ENCODE results near the gene KIAA0825.

KIAA0825 gene

GRCh38 chr5:94313696-94314095 lies 304.7 kb downstream of the KIAA0825 start:
- DNase-seq (ENCODE audit: low read depth in 2 of 3, low spot score in 1 of 3), result no peak

GRCh38 chr5:94313188-94313587 lies 305.2 kb downstream of the KIAA0825 start:
- no peak for DNase-seq (ENCODE audit: low read depth in 2 of 3, low spot score in 1 of 3)

- DNase-seq (ENCODE audit: low read depth in 2 of 3, low spot score in 1 of 3), result no peak
These were observed 306.1 kb downstream of the KIAA0825 start for GRCh38 chr5:94312298-94312697.

GRCh38 chr5:94310833-94311232 lies 307.6 kb downstream of the KIAA0825 start:
- DNase-seq (ENCODE audit: low read depth in 2 of 3, low spot score in 1 of 3), result no peak

- no peak for DNase-seq (ENCODE audit: low read depth in 2 of 3, low spot score in 1 of 3)
These were observed 309.3 kb downstream of the KIAA0825 start for GRCh38 chr5:94309141-94309540.

- no peak for DNase-seq (ENCODE audit: low read depth in 2 of 3, low spot score in 1 of 3)
These were observed 310.0 kb downstream of the KIAA0825 start for GRCh38 chr5:94308442-94308841.

- DNase-seq (ENCODE audit: low read depth in 2 of 3, low spot score in 1 of 3), result no peak
These were observed 314.3 kb downstream of the KIAA0825 start for GRCh38 chr5:94304146-94304545.

GRCh38 chr5:94288937-94289336 lies 329.5 kb downstream of the KIAA0825 start:
- no peak for DNase-seq (ENCODE audit: low read depth in 2 of 3, low spot score in 1 of 3)

- DNase-seq (ENCODE audit: low read depth in 2 of 3, low spot score in 1 of 3), result no peak
These were observed 332.4 kb downstream of the KIAA0825 start for GRCh38 chr5:94285984-94286383.

GRCh38 chr5:94283093-94283492 lies 335.3 kb downstream of the KIAA0825 start:
- no peak for DNase-seq (ENCODE audit: low read depth in 2 of 3, low spot score in 1 of 3)

GRCh38 chr5:94281236-94281801 lies 337.1 kb downstream of the KIAA0825 start:
- no peak for DNase-seq (ENCODE audit: low read depth in 2 of 3, low spot score in 1 of 3)

GRCh38 chr5:94276751-94277150 lies 341.7 kb downstream of the KIAA0825 start:
- DNase-seq (ENCODE audit: low read depth in 2 of 3, low spot score in 1 of 3), result no peak

- no peak for DNase-seq (ENCODE audit: low read depth in 2 of 3, low spot score in 1 of 3)
These were observed 342.4 kb downstream of the KIAA0825 start for GRCh38 chr5:94276048-94276447.

GRCh38 chr5:94274707-94275106 lies 343.7 kb downstream of the KIAA0825 start:
- no peak for DNase-seq (ENCODE audit: low read depth in 2 of 3, low spot score in 1 of 3)

- DNase-seq (ENCODE audit: low read depth in 2 of 3, low spot score in 1 of 3), result no peak
These were observed 350.2 kb downstream of the KIAA0825 start for GRCh38 chr5:94268226-94268625.

- no peak for DNase-seq (ENCODE audit: low read depth in 2 of 3, low spot score in 1 of 3)
These were observed 351.0 kb downstream of the KIAA0825 start for GRCh38 chr5:94267350-94267899.

- DNase-seq (ENCODE audit: low read depth in 2 of 3, low spot score in 1 of 3), result no peak
These were observed 352.2 kb downstream of the KIAA0825 start for GRCh38 chr5:94266170-94266569.

GRCh38 chr5:94263068-94263467 lies 355.3 kb downstream of the KIAA0825 start:
- no peak for DNase-seq (ENCODE audit: low read depth in 2 of 3, low spot score in 1 of 3)

- DNase-seq (ENCODE audit: low read depth in 2 of 3, low spot score in 1 of 3), result no peak
These were observed 358.3 kb downstream of the KIAA0825 start for GRCh38 chr5:94260096-94260495.

- no peak for DNase-seq (ENCODE audit: low read depth in 2 of 3, low spot score in 1 of 3)
These were observed 364.2 kb downstream of the KIAA0825 start for GRCh38 chr5:94254214-94254613.

- DNase-seq (ENCODE audit: low read depth in 2 of 3, low spot score in 1 of 3), result no peak
These were observed 367.4 kb downstream of the KIAA0825 start for GRCh38 chr5:94250985-94251384.

- DNase-seq (ENCODE audit: low read depth in 2 of 3, low spot score in 1 of 3), result no peak
These were observed 369.0 kb downstream of the KIAA0825 start for GRCh38 chr5:94249430-94249829.

- DNase-seq (ENCODE audit: low read depth in 2 of 3, low spot score in 1 of 3), result no peak
These were observed 370.1 kb downstream of the KIAA0825 start for GRCh38 chr5:94248175-94248875.
